ENCODE results near the gene MTMR2. TPM values are rescaled to one million over a fixed set of nuclear protein-coding genes. Genes with fewer than 3 reads are reported as not detected.

The MTMR2 gene
- total and polyA plus RNA-seq, 2 of the 13 experiments (the other 11 are each of a cell fraction or from before 2014, with no cell fraction given): 12.7 to 22.3 TPM

DNA sequence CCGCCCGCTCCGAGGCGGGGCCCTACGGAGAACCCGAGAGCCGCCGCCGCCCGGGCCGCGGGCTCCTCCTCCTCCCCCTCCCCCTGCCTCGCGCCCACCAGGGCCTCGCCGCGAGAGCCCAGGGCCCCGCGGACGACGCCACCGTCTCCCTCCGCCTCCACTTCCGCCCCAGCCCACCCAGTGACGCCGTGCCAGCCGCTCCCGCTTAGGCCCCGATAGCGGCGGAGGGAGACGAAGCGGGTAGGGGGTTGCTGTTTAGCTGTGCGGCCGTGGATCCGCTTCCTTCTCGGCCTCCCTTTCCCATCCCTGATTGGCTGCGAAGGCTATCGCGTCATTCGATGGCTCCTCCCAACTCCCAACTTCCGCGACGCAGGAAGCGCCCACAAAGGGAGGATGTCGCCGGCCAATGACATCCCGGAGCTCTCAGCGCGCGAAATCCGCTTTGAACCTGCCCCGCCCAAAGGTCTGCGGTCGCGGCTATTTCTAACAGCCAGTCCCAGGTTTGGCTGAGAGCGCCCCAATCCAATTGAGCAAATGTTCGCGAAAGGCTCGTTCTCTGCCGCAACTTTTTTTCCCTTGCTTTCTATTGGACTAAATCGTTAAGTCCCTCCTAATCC is 134.3 kb downstream of the MTMR2 start, which contains the start of gene FAM76B (continued):
- TF ChIP-seq, protein P1, sequence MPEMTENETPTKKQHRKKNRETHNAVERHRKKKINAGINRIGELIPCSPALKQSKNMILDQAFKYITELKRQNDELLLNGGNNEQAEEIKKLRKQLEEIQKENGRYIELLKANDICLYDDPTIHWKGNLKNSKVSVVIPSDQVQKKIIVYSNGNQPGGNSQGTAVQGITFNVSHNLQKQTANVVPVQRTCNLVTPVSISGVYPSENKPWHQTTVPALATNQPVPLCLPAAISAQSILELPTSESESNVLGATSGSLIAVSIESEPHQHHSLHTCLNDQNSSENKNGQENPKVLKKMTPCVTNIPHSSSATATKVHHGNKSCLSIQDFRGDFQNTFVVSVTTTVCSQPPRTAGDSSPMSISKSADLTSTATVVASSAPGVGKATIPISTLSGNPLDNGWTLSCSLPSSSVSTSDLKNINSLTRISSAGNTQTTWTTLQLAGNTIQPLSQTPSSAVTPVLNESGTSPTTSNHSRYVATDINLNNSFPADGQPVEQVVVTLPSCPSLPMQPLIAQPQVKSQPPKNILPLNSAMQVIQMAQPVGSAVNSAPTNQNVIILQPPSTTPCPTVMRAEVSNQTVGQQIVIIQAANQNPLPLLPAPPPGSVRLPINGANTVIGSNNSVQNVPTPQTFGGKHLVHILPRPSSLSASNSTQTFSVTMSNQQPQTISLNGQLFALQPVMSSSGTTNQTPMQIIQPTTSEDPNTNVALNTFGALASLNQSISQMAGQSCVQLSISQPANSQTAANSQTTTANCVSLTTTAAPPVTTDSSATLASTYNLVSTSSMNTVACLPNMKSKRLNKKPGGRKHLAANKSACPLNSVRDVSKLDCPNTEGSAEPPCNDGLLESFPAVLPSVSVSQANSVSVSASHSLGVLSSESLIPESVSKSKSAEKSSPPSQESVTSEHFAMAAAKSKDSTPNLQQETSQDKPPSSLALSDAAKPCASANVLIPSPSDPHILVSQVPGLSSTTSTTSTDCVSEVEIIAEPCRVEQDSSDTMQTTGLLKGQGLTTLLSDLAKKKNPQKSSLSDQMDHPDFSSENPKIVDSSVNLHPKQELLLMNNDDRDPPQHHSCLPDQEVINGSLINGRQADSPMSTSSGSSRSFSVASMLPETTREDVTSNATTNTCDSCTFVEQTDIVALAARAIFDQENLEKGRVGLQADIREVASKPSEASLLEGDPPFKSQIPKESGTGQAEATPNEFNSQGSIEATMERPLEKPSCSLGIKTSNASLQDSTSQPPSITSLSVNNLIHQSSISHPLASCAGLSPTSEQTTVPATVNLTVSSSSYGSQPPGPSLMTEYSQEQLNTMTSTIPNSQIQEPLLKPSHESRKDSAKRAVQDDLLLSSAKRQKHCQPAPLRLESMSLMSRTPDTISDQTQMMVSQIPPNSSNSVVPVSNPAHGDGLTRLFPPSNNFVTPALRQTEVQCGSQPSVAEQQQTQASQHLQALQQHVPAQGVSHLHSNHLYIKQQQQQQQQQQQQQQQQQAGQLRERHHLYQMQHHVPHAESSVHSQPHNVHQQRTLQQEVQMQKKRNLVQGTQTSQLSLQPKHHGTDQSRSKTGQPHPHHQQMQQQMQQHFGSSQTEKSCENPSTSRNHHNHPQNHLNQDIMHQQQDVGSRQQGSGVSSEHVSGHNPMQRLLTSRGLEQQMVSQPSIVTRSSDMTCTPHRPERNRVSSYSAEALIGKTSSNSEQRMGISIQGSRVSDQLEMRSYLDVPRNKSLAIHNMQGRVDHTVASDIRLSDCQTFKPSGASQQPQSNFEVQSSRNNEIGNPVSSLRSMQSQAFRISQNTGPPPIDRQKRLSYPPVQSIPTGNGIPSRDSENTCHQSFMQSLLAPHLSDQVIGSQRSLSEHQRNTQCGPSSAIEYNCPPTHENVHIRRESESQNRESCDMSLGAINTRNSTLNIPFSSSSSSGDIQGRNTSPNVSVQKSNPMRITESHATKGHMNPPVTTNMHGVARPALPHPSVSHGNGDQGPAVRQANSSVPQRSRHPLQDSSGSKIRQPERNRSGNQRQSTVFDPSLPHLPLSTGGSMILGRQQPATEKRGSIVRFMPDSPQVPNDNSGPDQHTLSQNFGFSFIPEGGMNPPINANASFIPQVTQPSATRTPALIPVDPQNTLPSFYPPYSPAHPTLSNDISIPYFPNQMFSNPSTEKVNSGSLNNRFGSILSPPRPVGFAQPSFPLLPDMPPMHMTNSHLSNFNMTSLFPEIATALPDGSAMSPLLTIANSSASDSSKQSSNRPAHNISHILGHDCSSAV (CRISPR knock-in tag; IDR thresholded peaks at IDR 0.05; ENCODE audit: borderline replicate concordance): no peak
- no peak; the same call in 1 of the 2 replicates for TF ChIP-seq BRD4 (CRISPR knock-in tag; IDR thresholded peaks at IDR 0.05)
- TF ChIP-seq EEA1 (CRISPR knock-in tag; IDR thresholded peaks at IDR 0.05; ENCODE audit: borderline replicate concordance): 0 out of 2 replicates have a peak, but pooled peaks have one; percentile 15
- peak; percentile 82 for TF ChIP-seq SALL2 (CRISPR knock-in tag; IDR thresholded peaks at IDR 0.05)
- TF ChIP-seq ONECUT2 (CRISPR knock-in tag; IDR thresholded peaks at IDR 0.05): no peak
- TF ChIP-seq, protein P2, sequence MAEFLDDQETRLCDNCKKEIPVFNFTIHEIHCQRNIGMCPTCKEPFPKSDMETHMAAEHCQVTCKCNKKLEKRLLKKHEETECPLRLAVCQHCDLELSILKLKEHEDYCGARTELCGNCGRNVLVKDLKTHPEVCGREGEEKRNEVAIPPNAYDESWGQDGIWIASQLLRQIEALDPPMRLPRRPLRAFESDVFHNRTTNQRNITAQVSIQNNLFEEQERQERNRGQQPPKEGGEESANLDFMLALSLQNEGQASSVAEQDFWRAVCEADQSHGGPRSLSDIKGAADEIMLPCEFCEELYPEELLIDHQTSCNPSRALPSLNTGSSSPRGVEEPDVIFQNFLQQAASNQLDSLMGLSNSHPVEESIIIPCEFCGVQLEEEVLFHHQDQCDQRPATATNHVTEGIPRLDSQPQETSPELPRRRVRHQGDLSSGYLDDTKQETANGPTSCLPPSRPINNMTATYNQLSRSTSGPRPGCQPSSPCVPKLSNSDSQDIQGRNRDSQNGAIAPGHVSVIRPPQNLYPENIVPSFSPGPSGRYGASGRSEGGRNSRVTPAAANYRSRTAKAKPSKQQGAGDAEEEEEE (CRISPR knock-in tag; IDR thresholded peaks at IDR 0.05; ENCODE audit: borderline replicate concordance): no peak
- TF ChIP-seq ZNF343 (CRISPR knock-in tag; IDR thresholded peaks at IDR 0.05): no peak
- peak; percentile 74 for TF ChIP-seq FOXC1 (CRISPR knock-in tag; IDR thresholded peaks at IDR 0.05; ENCODE audit: borderline replicate concordance)
- TF ChIP-seq, protein P3, sequence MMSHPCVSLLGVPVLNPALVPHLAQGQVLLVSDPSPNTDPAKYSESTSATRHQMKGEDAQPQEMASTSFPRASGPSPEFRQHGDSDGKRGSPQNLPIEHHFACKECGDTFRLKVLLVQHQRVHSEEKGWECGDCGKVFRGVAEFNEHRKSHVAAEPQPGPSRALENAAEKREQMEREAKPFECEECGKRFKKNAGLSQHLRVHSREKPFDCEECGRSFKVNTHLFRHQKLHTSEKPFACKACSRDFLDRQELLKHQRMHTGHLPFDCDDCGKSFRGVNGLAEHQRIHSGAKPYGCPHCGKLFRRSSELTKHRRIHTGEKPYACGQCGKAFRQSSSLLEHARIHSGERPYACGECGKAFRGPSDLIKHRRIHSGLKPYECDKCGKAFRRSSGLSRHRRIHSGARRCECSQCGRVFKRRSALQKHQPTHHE (CRISPR knock-in tag; IDR thresholded peaks at IDR 0.05; ENCODE audit: borderline replicate concordance): 0 out of 2 replicates have a peak, but pooled peaks have one; percentile 36
- TF ChIP-seq, protein P4, sequence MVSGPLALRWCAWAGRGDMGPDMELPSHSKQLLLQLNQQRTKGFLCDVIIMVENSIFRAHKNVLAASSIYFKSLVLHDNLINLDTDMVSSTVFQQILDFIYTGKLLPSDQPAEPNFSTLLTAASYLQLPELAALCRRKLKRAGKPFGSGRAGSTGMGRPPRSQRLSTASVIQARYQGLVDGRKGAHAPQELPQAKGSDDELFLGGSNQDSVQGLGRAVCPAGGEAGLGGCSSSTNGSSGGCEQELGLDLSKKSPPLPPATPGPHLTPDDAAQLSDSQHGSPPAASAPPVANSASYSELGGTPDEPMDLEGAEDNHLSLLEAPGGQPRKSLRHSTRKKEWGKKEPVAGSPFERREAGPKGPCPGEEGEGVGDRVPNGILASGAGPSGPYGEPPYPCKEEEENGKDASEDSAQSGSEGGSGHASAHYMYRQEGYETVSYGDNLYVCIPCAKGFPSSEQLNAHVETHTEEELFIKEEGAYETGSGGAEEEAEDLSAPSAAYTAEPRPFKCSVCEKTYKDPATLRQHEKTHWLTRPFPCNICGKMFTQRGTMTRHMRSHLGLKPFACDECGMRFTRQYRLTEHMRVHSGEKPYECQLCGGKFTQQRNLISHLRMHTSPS (CRISPR knock-in tag; IDR thresholded peaks at IDR 0.05; ENCODE audit: low read depth): no peak; the same call in 1 of the 2 replicates
- TF ChIP-seq ZNF7 (CRISPR knock-in tag; IDR thresholded peaks at IDR 0.05): no peak
- TF ChIP-seq, protein P5, sequence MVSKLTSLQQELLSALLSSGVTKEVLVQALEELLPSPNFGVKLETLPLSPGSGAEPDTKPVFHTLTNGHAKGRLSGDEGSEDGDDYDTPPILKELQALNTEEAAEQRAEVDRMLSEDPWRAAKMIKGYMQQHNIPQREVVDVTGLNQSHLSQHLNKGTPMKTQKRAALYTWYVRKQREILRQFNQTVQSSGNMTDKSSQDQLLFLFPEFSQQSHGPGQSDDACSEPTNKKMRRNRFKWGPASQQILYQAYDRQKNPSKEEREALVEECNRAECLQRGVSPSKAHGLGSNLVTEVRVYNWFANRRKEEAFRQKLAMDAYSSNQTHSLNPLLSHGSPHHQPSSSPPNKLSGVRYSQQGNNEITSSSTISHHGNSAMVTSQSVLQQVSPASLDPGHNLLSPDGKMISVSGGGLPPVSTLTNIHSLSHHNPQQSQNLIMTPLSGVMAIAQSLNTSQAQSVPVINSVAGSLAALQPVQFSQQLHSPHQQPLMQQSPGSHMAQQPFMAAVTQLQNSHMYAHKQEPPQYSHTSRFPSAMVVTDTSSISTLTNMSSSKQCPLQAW (CRISPR knock-in tag; IDR thresholded peaks at IDR 0.05): peak; percentile 90
- no peak for TF ChIP-seq SP140L (CRISPR knock-in tag; IDR thresholded peaks at IDR 0.05; ENCODE audit: borderline replicate concordance)
- TF ChIP-seq PHF21A (CRISPR knock-in tag; IDR thresholded peaks at IDR 0.05): peak; percentile 95

Measured in HepG2 (cell line).